GM23338 (cell line): ENCODE data around the gene RSPH4A. TPM values are rescaled to one million over a fixed set of nuclear protein-coding genes. Genes with fewer than 3 reads are reported as not detected.

Experiments
- CREB1 ChIP-seq: fragments of 250-450 bp; sonication (Bioruptor Pico); IDR thresholded peaks from 2 replicates; pipeline ENCODE4 v1.5.0; 2020; ENCODE audit warnings: low read depth, mild to moderate bottlenecking, moderate library complexity
- EZH2 ChIP-seq: fragments of 200-600 bp; sonication (generic); IDR thresholded peaks from one replicate; pipeline ENCODE4 v1.8.0; 2017; ENCODE audit warnings: antibody characterized with exemption, mild to moderate bottlenecking, low read depth; ENCODE audit not compliant: unreplicated experiment
- EZH2phosphoT487 ChIP-seq: fragments of 200-600 bp; sonication (generic); IDR thresholded peaks from one replicate; pipeline ENCODE4 v1.8.1; 2018; ENCODE audit warnings: antibody characterized with exemption; ENCODE audit not compliant: unreplicated experiment
- JUNB ChIP-seq: IDR thresholded peaks from one replicate; pipeline ENCODE4 v1.6.1; 2016; ENCODE audit warnings: antibody characterized with exemption; ENCODE audit not compliant: unreplicated experiment
- NANOG ChIP-seq: IDR thresholded peaks from 2 replicates; pipeline ENCODE4 v1.6.1; 2016; ENCODE audit warnings: antibody characterized with exemption, borderline replicate concordance
- POLR2AphosphoS5 ChIP-seq: IDR thresholded peaks from 2 replicates; pipeline ENCODE4 v1.6.1; 2016; ENCODE audit warnings: antibody characterized with exemption, low read depth
- STAT1 ChIP-seq: IDR thresholded peaks from one replicate; pipeline ENCODE4 v1.6.1; 2016; ENCODE audit warnings: antibody characterized with exemption; ENCODE audit not compliant: unreplicated experiment
- ZNF114 ChIP-seq: fragments of 250-450 bp; sonication (Bioruptor Pico); IDR thresholded peaks from 2 replicates; pipeline ENCODE4 v1.5.0; 2020; ENCODE audit warnings: mild to moderate bottlenecking, moderate library complexity
- polyA plus RNA-seq: library from polyadenylated mRNA; unstranded; fragments of >200 nt; fragmentation: Nextera tagmentation; extraction: Ambion mirVana; gene quantifications from 2 replicates; pipeline ENCODE4 v1.2.1, GENCODE V29; 2016
- total RNA-seq: library from RNA; depleted of rRNA; stranded (reverse); fragments of >200 nt; shearing (Covaris generic); gene quantifications from 2 replicates; pipeline ENCODE4 v1.2.3, GENCODE V29; 2014
- TF ChIP-seq, protein P1 (sequence below): fragments of 250-450 bp; sonication (Bioruptor Pico); IDR thresholded peaks from 2 replicates; pipeline ENCODE4 v1.5.0; 2020; ENCODE audit warnings: mild to moderate bottlenecking, moderate library complexity
- TF ChIP-seq, protein P2 (sequence below), 2 experiments: fragments of 200-600 bp in 1 of 2; sonication (generic) in 1 of 2; conservative IDR thresholded peaks; 2 replicates each; pipeline versions ENCODE4 v1.5.1 to v1.6.1; 2016 to 2017; ENCODE audit warnings: antibody characterized with exemption in 2 of 2, low read depth in 2 of 2, mild to moderate bottlenecking in 2 of 2, moderate library complexity in 1 of 2

Gene RSPH4A
- total and polyA plus RNA-seq, 2 experiments from 2014 or later: 0.52 to 1.0 TPM

DNA sequence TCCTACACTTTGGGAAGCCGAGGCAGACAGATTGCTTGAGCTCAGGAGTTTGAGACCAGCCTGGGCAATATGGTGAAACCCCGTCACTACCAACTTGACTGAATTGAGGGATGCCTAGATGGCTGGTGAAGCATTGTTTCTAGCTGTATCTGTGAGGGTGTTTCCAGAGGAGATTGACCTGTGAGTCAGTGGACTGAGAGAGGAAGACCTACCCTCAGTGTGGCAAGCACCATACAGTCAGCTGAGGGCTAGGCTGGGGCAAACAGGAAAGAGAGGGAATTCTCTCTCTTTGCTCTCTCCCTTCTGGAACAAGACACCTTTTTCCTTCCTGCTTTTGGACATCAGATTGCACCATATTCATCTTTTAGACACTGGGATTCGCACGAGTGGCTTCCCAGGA lies 56.0 kb downstream of the RSPH4A start (continued):
- TF ChIP-seq, protein P1, sequence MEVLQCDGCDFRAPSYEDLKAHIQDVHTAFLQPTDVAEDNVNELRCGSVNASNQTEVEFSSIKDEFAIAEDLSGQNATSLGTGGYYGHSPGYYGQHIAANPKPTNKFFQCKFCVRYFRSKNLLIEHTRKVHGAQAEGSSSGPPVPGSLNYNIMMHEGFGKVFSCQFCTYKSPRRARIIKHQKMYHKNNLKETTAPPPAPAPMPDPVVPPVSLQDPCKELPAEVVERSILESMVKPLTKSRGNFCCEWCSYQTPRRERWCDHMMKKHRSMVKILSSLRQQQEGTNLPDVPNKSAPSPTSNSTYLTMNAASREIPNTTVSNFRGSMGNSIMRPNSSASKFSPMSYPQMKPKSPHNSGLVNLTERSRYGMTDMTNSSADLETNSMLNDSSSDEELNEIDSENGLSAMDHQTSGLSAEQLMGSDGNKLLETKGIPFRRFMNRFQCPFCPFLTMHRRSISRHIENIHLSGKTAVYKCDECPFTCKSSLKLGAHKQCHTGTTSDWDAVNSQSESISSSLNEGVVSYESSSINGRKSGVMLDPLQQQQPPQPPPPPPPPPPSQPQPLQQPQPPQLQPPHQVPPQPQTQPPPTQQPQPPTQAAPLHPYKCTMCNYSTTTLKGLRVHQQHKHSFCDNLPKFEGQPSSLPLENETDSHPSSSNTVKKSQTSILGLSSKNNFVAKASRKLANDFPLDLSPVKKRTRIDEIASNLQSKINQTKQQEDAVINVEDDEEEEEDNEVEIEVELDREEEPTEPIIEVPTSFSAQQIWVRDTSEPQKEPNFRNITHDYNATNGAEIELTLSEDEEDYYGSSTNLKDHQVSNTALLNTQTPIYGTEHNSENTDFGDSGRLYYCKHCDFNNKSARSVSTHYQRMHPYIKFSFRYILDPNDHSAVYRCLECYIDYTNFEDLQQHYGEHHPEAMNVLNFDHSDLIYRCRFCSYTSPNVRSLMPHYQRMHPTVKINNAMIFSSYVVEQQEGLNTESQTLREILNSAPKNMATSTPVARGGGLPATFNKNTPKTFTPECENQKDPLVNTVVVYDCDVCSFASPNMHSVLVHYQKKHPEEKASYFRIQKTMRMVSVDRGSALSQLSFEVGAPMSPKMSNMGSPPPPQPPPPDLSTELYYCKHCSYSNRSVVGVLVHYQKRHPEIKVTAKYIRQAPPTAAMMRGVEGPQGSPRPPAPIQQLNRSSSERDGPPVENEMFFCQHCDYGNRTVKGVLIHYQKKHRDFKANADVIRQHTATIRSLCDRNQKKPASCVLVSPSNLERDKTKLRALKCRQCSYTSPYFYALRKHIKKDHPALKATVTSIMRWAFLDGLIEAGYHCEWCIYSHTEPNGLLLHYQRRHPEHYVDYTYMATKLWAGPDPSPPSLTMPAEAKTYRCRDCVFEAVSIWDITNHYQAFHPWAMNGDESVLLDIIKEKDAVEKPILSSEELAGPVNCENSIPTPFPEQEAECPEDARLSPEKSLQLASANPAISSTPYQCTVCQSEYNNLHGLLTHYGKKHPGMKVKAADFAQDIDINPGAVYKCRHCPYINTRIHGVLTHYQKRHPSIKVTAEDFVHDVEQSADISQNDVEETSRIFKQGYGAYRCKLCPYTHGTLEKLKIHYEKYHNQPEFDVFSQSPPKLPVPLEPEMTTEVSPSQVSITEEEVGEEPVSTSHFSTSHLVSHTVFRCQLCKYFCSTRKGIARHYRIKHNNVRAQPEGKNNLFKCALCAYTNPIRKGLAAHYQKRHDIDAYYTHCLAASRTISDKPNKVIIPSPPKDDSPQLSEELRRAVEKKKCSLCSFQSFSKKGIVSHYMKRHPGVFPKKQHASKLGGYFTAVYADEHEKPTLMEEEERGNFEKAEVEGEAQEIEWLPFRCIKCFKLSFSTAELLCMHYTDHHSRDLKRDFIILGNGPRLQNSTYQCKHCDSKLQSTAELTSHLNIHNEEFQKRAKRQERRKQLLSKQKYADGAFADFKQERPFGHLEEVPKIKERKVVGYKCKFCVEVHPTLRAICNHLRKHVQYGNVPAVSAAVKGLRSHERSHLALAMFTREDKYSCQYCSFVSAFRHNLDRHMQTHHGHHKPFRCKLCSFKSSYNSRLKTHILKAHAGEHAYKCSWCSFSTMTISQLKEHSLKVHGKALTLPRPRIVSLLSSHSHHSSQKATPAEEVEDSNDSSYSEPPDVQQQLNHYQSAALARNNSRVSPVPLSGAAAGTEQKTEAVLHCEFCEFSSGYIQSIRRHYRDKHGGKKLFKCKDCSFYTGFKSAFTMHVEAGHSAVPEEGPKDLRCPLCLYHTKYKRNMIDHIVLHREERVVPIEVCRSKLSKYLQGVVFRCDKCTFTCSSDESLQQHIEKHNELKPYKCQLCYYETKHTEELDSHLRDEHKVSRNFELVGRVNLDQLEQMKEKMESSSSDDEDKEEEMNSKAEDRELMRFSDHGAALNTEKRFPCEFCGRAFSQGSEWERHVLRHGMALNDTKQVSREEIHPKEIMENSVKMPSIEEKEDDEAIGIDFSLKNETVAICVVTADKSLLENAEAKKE (CRISPR knock-in tag): no peak
- TF ChIP-seq NANOG (no peak), EZH2 (no peak), JUNB (no peak), CREB1 (CRISPR knock-in tag) (no peak), EZH2phosphoT487 (no peak), STAT1 (no peak), ZNF114 (CRISPR knock-in tag) (no peak), POLR2AphosphoS5 (no peak)
- TF ChIP-seq, protein P2, sequence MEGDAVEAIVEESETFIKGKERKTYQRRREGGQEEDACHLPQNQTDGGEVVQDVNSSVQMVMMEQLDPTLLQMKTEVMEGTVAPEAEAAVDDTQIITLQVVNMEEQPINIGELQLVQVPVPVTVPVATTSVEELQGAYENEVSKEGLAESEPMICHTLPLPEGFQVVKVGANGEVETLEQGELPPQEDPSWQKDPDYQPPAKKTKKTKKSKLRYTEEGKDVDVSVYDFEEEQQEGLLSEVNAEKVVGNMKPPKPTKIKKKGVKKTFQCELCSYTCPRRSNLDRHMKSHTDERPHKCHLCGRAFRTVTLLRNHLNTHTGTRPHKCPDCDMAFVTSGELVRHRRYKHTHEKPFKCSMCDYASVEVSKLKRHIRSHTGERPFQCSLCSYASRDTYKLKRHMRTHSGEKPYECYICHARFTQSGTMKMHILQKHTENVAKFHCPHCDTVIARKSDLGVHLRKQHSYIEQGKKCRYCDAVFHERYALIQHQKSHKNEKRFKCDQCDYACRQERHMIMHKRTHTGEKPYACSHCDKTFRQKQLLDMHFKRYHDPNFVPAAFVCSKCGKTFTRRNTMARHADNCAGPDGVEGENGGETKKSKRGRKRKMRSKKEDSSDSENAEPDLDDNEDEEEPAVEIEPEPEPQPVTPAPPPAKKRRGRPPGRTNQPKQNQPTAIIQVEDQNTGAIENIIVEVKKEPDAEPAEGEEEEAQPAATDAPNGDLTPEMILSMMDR (conservative IDR thresholded peaks at IDR 0.05; ENCODE audit: low read depth in 2 of 2): no peak
